Epidermal melanocyte (primary cell): ENCODE data around the gene OAS2.
"Not testable (repeated sequence)": the region's sequence is repeated elsewhere in the genome, so short reads cannot be mapped to it uniquely, and the experiment has no call there.

ENCODE experiments used
- DNase-seq: peaks from one replicate; pipeline ENCODE4 v3.0.0; 2011; ENCODE audit warnings: low spot score; ENCODE audit not compliant: insufficient read length

The OAS2 gene

DNA sequence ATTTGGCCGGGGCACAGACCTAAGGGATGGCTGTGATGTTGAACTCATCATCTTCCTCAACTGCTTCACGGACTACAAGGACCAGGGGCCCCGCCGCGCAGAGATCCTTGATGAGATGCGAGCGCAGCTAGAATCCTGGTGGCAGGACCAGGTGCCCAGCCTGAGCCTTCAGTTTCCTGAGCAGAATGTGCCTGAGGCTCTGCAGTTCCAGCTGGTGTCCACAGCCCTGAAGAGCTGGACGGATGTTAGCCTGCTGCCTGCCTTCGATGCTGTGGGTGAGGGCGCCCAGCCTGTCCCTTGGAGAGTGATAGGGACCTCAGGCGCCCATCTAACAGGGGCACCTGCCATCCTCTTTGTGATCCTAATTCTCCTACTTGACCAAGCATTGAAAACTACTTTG is 27.6 kb upstream of the OAS2 start:
- DNase-seq: no peak

DNA sequence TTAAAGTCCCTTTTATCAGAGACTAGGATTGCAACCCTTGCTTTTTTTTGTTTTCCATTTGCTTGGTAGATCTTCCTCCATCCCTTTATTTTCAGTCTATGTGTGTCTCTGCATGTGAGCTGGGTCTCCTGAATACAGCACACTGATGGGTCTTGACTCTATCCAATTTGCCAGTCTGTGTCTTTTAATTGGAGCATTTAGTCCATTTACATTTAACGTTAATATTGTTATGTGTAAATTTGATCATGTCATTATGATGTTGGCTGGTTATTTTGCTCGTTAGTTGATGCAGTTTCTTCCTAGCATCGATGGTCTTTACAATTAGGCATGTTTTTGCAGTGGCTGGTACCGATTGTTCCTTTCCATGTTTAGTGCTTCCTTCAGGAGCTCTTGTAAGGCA is 21.2 kb upstream of the OAS2 start:
- not testable (repeated sequence) for DNase-seq

DNA sequence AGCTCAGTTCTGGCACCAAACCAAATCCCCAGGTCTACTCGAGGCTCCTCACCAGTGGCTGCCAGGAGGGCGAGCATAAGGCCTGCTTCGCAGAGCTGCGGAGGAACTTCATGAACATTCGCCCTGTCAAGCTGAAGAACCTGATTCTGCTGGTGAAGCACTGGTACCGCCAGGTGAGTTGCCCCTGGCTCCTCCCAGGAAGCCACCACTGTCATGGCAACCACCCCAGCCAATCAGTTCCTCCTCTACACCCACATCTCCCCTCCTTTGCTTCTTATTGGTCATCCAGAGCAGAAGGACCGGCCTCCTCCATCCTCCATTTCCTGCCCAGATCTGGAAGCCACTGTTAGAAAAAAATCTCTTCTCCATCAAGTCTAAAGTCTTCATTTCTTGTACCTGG is 17.2 kb upstream of the OAS2 start:
- no peak for DNase-seq

DNA sequence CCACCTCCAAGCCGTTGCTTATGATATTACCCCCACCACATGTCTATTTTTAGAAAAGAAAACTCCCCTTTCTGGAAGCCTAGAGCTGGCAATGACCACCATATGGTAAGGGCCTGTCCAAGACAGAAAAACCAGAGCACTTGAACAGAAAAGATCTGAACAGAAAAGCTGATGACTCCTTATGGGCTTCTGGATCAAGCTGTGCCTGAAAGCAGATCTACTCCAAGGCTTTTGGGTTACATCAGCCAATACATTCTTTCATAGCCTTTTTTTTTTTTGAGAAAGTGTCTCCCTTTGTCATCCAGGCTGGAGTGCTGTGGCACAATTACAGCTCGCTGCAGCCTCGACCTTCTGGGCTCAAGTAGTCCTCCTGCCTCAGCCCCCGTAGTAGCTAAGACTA is 16.8 kb upstream of the OAS2 start:
- no peak for DNase-seq

DNA sequence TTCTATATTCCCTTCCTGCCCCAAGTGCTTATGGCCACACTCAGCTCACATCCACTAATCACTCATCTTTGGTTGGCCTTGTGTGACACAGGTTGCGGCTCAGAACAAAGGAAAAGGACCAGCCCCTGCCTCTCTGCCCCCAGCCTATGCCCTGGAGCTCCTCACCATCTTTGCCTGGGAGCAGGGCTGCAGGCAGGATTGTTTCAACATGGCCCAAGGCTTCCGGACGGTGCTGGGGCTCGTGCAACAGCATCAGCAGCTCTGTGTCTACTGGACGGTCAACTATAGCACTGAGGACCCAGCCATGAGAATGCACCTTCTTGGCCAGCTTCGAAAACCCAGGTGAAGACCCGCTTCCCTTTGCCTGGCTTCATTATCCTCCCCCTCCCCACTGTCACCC is 15.8 kb upstream of the OAS2 start:
- no peak for DNase-seq

DNA sequence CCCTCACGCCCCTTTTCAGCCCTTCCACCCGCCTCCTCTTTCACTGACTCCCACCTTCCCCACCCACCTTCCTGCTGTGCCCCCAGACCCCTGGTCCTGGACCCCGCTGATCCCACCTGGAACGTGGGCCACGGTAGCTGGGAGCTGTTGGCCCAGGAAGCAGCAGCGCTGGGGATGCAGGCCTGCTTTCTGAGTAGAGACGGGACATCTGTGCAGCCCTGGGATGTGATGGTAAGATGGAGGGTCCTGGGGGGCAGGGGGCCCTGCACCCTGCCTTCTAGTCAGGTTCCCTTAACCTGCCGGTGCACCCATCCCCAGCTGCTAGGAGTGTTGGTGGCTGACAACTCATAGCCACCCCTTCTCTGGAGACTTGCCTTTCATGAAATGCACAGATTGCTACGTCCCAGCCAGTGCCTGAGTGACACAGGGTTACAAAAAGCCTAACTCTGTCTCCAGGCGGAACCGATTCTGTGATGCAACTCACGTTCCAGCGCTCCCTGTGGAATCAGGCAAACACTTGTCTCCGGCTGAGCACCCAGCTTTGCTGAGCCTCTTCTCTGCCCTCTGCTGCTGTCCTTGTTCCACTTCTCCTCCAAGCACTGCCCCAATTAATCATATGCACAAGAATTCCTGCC is 15.0 kb upstream of the OAS2 start:
- DNase-seq: no peak

DNA sequence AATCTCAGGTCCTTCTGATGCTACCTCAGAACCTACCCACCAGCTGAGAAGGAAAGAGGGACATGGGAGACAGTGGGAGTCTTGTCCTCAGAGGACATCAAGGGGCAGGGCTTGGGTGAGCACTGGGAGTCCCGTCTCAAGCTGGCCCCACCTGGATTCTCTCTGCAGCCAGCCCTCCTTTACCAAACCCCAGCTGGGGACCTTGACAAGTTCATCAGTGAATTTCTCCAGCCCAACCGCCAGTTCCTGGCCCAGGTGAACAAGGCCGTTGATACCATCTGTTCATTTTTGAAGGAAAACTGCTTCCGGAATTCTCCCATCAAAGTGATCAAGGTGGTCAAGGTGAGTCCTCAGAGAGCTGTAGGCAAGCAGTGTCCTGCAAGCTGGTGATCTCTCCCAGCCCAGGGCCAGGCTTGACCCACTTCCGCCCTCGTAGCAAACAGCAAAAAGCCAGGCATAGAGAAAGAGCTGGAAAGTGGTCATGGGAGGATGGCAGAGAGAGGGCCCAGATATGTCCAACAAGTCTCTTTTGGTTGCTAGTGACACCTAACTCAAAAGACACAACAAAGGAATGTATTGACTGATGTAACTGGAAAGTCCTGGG is 14.2 kb upstream of the OAS2 start:
- DNase-seq: no peak

DNA sequence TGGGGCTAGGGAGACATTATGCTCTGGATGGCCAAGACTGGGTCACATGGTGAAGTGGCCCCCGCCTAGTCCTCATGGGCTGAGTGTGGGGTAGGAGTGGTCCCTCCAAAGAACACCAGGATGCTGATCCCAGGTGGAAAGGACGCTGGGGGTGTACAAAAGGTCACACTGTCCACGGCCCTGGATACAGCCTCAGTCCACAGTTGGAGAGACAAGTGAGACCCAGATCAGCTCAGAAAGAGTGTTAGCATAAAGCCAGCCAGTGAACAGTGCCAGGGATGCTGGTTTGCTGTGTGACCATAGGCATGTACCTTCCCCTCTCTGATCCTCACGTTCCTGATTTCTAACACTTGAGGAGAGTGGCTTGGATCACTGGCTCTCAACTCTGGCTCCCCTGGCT is 13.4 kb upstream of the OAS2 start:
- no peak for DNase-seq

DNA sequence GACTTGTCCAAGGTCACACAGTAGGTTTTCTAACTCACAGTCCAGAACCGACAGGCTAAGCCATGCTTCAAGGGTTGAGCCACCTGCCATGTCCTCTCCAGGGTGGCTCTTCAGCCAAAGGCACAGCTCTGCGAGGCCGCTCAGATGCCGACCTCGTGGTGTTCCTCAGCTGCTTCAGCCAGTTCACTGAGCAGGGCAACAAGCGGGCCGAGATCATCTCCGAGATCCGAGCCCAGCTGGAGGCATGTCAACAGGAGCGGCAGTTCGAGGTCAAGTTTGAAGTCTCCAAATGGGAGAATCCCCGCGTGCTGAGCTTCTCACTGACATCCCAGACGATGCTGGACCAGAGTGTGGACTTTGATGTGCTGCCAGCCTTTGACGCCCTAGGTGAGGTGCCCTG is 12.7 kb upstream of the OAS2 start:
- DNase-seq: no peak

DNA sequence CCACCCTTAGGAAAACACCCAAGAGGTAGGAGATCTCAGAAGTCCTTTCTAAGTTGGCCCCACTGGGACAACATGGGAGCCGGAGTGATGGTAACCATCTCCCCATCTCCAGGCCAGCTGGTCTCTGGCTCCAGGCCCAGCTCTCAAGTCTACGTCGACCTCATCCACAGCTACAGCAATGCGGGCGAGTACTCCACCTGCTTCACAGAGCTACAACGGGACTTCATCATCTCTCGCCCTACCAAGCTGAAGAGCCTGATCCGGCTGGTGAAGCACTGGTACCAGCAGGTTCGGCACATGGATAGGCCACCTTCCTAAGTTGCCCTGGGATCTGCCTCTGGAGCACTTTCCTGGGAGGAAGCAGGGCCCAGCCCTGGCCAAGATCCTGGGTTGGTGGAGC is 11.0 kb upstream of the OAS2 start:
- DNase-seq: no peak

DNA sequence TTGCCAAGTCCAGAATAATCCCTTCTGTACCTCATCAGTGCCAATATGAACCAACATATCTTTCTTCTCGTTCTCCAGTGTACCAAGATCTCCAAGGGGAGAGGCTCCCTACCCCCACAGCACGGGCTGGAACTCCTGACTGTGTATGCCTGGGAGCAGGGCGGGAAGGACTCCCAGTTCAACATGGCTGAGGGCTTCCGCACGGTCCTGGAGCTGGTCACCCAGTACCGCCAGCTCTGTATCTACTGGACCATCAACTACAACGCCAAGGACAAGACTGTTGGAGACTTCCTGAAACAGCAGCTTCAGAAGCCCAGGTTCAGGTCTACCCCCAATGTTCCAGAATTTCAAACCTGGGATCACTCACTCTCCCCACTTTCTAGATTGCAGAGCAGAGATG is 10.5 kb upstream of the OAS2 start:
- no peak for DNase-seq

DNA sequence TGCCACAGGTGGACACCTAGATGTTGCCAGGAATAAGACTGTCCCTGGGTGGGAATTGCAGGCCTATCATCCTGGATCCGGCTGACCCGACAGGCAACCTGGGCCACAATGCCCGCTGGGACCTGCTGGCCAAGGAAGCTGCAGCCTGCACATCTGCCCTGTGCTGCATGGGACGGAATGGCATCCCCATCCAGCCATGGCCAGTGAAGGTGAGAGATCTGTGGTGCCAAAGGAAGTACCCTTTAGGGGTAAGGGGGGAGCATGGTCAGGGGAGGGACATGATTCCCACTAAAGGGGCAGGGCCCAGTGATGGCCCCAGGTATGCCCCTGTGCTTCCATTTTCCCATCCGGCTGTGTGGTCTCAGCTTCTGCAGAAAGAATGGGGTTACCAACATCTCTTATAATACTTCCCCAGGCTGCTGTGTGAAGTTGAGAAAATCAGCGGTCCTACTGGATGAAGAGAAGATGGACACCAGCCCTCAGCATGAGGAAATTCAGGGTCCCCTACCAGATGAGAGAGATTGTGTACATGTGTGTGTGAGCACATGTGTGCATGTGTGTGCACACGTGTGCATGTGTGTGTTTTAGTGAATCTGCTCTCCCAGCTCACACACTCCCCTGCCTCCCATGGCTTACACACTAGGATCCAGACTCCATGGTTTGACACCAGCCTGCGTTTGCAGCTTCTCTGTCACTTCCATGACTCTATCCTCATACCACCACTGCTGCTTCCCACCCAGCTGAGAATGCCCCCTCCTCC is 8.6 kb upstream of the OAS2 start:
- no peak for DNase-seq

DNA sequence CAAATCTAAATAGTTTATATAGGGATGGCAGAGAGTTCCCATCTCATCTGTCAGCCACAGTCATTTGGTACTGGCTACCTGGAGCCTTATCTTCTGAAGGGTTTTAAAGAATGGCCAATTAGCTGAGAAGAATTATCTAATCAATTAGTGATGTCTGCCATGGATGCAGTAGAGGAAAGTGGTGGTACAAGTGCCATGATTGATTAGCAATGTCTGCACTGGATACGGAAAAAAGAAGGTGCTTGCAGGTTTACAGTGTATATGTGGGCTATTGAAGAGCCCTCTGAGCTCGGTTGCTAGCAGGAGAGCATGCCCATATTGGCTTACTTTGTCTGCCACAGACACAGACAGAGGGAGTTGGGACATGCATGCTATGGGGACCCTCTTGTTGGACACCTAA is 7.9 kb upstream of the OAS2 start:
- no peak for DNase-seq

DNA sequence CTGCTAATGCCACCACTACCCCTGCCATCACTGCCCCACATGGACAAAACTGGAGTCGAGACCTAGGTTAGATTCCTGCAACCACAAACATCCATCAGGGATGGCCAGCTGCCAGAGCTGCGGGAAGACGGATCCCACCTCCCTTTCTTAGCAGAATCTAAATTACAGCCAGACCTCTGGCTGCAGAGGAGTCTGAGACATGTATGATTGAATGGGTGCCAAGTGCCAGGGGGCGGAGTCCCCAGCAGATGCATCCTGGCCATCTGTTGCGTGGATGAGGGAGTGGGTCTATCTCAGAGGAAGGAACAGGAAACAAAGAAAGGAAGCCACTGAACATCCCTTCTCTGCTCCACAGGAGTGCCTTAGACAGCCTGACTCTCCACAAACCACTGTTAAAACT is 7.1 kb upstream of the OAS2 start:
- DNase-seq: no peak

DNA sequence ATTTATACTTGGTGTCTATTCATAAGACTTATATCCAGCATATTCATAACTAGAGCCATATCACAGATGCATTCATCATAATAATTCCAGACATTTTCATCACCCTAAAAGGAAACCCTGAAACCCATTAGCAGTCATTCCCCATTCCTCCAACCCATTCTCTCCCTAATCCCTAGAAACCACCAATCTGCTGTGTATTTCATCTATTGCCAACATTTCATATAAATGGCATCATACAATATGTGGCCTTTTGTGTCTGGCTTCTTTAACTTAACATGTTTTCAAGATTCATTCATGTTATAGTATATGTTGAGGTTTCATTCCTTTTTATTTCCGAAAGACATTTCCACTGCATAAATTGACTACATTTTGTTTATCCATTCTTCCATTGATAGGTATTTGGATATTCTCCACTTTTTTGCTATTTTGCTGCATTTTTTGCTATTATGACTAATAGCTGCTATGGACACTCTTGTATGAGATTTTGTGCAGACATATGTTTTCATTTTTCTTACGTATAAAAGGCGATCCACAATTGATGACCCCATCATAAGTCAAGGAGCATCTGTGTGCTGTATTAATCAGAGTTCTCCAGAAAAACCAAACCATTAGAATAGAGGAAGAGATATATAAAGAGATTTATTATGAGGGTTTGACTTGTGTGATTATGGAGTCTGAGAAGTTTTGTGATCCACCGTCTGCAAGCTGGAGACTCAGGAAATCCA is 5.1 kb upstream of the OAS2 start:
- no peak for DNase-seq

DNA sequence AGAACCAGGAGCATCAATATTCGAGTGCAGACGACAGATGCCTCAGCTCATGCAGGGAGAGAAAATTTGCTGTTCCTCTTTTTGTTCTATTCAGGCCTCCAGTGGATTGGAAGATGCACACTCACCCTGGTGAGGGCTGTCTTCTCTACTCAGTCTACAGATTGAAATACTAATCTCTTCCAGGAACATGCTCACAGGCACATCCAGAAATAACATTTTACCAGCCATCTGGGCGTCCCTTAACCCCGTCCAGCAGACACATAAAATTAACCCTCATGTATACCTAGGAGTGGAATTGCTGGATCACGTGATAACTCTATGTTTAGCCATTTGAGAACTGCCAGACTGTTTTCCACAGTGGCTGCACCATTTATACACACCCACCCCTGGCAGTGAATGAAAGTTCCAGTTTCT is 4.5 kb upstream of the OAS2 start:
- DNase-seq: no peak

DNA sequence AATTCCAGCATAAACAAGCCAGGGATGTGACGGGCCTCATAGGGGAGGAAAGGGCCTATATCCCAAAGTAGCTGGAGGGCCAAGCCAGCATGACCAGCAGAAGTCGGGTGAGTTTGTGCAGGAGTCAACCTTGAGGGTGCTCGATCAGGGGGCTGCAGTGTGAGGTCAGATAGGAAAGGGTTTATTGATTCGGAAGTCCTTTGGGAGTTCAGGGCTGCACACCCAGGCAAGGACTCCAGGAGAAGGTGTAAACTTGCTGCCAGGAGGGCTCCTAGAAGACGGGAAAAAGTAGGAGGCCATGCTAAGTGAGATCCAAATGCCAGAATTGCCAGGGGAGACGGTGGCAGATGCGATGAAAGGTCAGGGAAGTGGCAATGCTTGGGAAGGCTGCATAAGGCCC is 3.4 kb upstream of the OAS2 start:
- DNase-seq: no peak

DNA sequence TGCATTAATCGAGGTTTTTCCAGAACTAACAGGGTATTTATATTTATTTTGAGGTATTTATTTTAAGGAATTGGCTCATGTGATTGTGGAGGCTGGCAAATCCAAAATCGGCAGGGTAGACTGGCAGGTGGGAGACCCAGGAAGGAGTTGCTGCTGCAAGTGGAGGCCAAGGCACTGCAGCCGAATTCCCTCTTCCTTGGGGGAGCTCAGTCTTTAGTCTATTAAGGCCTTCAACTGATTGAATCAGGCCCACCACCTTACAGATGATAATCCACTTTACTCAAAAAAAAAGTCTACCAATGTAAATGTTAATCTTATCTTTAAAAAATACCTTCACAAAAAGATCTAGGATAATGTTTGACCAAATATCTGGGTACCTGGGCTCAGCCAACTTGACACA is 1.2 kb upstream of the OAS2 start:
- no peak for DNase-seq

DNA sequence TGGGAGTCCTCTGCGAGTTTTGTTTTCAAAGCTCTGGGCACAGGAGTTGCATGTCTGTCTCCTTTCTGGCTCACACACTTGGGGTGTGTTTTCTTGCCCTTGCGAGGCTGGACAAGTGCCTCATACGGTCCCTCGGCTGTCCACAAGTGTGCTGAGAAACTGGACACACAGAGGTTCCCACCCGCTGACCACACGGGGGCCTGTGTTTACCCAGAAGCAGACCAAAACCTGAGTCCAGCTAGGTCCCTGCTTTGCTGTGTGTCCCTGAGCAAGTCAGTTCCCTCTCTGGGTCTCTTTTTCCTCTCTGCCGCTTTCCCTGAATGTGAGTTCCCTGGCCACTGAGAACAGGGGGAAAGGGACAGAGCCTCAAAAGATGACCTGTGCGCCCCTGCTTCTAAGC is 678 bp upstream of the OAS2 start:
- no peak for DNase-seq

DNA sequence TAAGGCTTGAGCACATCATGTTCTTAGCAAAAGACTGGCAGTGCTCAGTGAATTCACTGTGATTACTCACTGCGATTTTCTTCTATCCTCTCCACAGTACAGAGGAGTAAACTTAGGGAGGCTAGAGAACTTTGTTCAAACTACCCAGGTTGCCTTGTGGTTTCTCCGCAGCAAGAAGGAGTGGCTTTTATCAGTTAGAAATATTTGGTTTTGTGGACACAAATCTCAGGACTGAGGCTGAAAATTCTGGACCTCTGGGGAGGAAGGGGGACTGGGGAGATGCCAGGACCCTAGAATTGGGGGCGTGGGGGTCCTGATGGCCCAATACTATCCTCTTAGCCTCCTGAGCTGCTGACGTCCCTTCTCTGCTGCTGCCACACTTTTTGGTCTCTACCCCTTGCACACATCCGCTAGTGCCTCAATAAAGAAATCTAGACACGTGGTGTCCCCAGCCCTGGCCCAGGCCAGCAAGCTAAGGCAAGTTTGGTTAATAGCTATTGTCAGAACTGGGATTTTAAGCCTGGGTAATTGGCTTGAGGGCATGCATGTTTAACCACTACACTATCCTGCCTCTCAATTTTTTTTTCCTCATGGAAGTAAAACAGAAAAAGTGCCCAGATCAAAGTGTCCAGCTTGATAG is 842 bp downstream of the OAS2 start:
- DNase-seq: no peak

DNA sequence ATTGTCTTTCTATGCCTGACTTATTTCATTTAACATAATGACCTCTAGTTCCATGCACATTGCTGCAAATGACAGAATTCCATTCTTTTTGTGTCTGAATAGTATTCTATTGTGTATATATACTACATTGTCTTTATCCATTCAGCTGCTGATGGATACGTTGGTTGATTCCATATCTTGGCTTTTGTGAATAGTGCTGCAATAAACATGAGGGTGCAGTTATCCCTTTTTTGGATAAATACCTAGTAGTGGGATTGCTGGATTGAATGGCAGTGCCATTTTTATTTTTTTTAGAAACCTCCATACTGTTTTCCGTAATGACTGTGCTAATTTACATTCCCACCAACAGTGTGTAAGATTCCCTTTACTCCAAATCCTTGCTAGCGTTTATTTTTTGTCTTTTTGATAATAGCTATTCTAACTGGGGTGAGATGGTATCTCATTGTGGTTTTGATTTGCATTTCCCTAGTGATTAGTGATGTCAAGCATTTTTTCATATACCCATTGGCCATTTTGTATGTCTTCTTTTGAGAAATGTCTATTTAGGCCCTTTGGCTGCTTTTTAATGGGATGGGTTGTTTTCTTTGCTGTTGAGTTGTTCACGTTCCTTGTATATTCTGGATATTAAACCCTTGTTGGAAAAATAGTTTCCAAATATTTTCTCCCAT is 2.3 kb downstream of the OAS2 start:
- no peak for DNase-seq
